Activated T-cell treated with anti-CD3 and anti-CD28 coated beads, Interleukin-2, amount 50 U/mL, for 1 hour (primary cell): ENCODE results near the gene TNNT3.
A peak's percentile ranks its signal among the peaks of the same experiment; 100 is the strongest.

Experiments
- DNase-seq: peaks from one replicate; pipeline ENCODE4 v3.0.0-alpha.2; 2020

The TNNT3 gene

GRCh38 chr11:1924181-1924580 lies 4.7 kb downstream of the TNNT3 start:
- DNase-seq, result no peak

GRCh38 chr11:1924646-1925372 lies 5.3 kb downstream of the TNNT3 start:
- DNase-seq, result no peak

GRCh38 chr11:1925373-1926155 lies 6.1 kb downstream of the TNNT3 start:
- DNase-seq, result no peak

- DNase-seq, result no peak
These were observed 6.9 kb downstream of the TNNT3 start for GRCh38 chr11:1926156-1927025.

- DNase-seq, result no peak
These were observed 7.7 kb downstream of the TNNT3 start for GRCh38 chr11:1927026-1927847.

GRCh38 chr11:1927848-1928469 lies 8.5 kb downstream of the TNNT3 start:
- peak; percentile 13 for DNase-seq

- DNase-seq, result peak; percentile 12
These were observed 9.0 kb downstream of the TNNT3 start for GRCh38 chr11:1928470-1928890.

- DNase-seq, result no peak
These were observed 9.5 kb downstream of the TNNT3 start for GRCh38 chr11:1928891-1929541.

GRCh38 chr11:1929621-1930461 lies 10.3 kb downstream of the TNNT3 start:
- no peak for DNase-seq

- DNase-seq, result peak; percentile 11
These were observed 10.9 kb downstream of the TNNT3 start for GRCh38 chr11:1930462-1930830.

GRCh38 chr11:1931341-1932104 lies 12.0 kb downstream of the TNNT3 start:
- no peak for DNase-seq

- no peak for DNase-seq
These were observed 12.6 kb downstream of the TNNT3 start for GRCh38 chr11:1932105-1932480.

GRCh38 chr11:1932681-1933080 lies 13.2 kb downstream of the TNNT3 start:
- no peak for DNase-seq

- no peak for DNase-seq
These were observed 14.2 kb downstream of the TNNT3 start for GRCh38 chr11:1933416-1934334.

- DNase-seq, result no peak
These were observed 15.0 kb downstream of the TNNT3 start for GRCh38 chr11:1934335-1935155.

GRCh38 chr11:1935156-1936071 lies 15.9 kb downstream of the TNNT3 start:
- no peak for DNase-seq
